ENCODE results near the gene SLC25A28.

GRCh38 chr10:99604862-99605261, 15.4 kb downstream of the SLC25A28 start:
- TF ChIP-seq, protein P1, sequence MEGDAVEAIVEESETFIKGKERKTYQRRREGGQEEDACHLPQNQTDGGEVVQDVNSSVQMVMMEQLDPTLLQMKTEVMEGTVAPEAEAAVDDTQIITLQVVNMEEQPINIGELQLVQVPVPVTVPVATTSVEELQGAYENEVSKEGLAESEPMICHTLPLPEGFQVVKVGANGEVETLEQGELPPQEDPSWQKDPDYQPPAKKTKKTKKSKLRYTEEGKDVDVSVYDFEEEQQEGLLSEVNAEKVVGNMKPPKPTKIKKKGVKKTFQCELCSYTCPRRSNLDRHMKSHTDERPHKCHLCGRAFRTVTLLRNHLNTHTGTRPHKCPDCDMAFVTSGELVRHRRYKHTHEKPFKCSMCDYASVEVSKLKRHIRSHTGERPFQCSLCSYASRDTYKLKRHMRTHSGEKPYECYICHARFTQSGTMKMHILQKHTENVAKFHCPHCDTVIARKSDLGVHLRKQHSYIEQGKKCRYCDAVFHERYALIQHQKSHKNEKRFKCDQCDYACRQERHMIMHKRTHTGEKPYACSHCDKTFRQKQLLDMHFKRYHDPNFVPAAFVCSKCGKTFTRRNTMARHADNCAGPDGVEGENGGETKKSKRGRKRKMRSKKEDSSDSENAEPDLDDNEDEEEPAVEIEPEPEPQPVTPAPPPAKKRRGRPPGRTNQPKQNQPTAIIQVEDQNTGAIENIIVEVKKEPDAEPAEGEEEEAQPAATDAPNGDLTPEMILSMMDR (IDR thresholded peaks at IDR 0.05): no peak
- TF ChIP-seq POLR2A (IDR thresholded peaks at IDR 0.05; ENCODE audit: low read depth): no peak

Data from esophagus muscularis mucosa (tissue), 3 donors.